H9 (cell line): ENCODE data around the gene FAM219A. TPM values are rescaled to one million over a fixed set of nuclear protein-coding genes. Genes with fewer than 3 reads are reported as not detected.

Source experiments
- DNase-seq: peaks from one replicate; pipeline ENCODE4 v3.0.0-alpha.2; 2017
- H2AFZ ChIP-seq: one replicate; pipeline ENCODE4 v1.6.1; 2013; ENCODE audit warnings: mild to moderate bottlenecking, low read length, control low read depth, moderate library complexity
- H2AK5ac ChIP-seq: 2 replicates; pipeline ENCODE4 v1.6.1; 2013; ENCODE audit warnings: low read length, control low read depth, mixed read lengths; ENCODE audit not compliant: insufficient read length
- H2BK120ac ChIP-seq: one replicate; pipeline ENCODE4 v1.6.1; 2013; ENCODE audit warnings: low read depth, mild to moderate bottlenecking, low read length, control low read depth, inconsistent platforms; ENCODE audit not compliant: poor library complexity, severe bottlenecking
- H2BK12ac ChIP-seq: 2 replicates; pipeline ENCODE4 v1.6.1; 2013; ENCODE audit warnings: low read length, control low read depth, mixed read lengths, low read depth; ENCODE audit not compliant: insufficient read length
- H2BK15ac ChIP-seq: 2 replicates; pipeline ENCODE4 v1.6.1; 2013; ENCODE audit warnings: low read depth, low read length, control low read depth
- H2BK20ac ChIP-seq: one replicate; pipeline ENCODE4 v1.6.1; 2013; ENCODE audit warnings: low read depth, mild to moderate bottlenecking, low read length, control low read depth, inconsistent platforms; ENCODE audit not compliant: poor library complexity, severe bottlenecking
- H2BK5ac ChIP-seq: 2 replicates; pipeline ENCODE4 v1.6.1; 2013; ENCODE audit warnings: low read length, control low read depth, mixed read lengths; ENCODE audit not compliant: insufficient read length
- H3K14ac ChIP-seq: 2 replicates; pipeline ENCODE4 v1.6.1; 2013; ENCODE audit warnings: low read length, control low read depth; ENCODE audit not compliant: insufficient read depth
- H3K18ac ChIP-seq: 2 replicates; pipeline ENCODE4 v1.6.1; 2013; ENCODE audit warnings: low read depth, mild to moderate bottlenecking, mixed read lengths, low read length, control low read depth; ENCODE audit not compliant: insufficient read length
- H3K23ac ChIP-seq: 2 replicates; pipeline ENCODE4 v1.6.1; 2013; ENCODE audit warnings: low read length, control low read depth, mixed read lengths, low read depth; ENCODE audit not compliant: insufficient read length
- H3K23me2 ChIP-seq: 2 replicates; pipeline ENCODE4 v1.6.1; 2013; ENCODE audit warnings: low read depth, mild to moderate bottlenecking, mixed read lengths, low read length, control low read depth; ENCODE audit not compliant: insufficient read length, poor library complexity, severe bottlenecking
- H3K27ac ChIP-seq: 2 replicates; pipeline ENCODE4 v1.5.1; 2013; ENCODE audit warnings: low read length, control low read depth, mixed read lengths, low read depth; ENCODE audit not compliant: insufficient read length
- H3K27me3 ChIP-seq: 2 replicates; pipeline ENCODE4 v1.6.1; 2013; ENCODE audit warnings: low read length, control low read depth, inconsistent platforms; ENCODE audit not compliant: insufficient read depth
- H3K4ac ChIP-seq: 2 replicates; pipeline ENCODE4 v1.6.1; 2013; ENCODE audit warnings: low read depth, mild to moderate bottlenecking, control low read depth, inconsistent platforms, low read length, moderate library complexity
- H3K4me1 ChIP-seq: 2 replicates; pipeline ENCODE4 v1.6.1; 2013; ENCODE audit warnings: low read length, control low read depth, inconsistent platforms; ENCODE audit not compliant: insufficient read depth
- H3K4me2 ChIP-seq: 2 replicates; pipeline ENCODE4 v1.6.1; 2013; ENCODE audit warnings: low read length, control low read depth, mixed read lengths; ENCODE audit not compliant: insufficient read length, insufficient read depth
- H3K56ac ChIP-seq: 2 replicates; pipeline ENCODE4 v1.6.1; 2013; ENCODE audit warnings: low read depth, mild to moderate bottlenecking, mixed read lengths, low read length, control low read depth; ENCODE audit not compliant: insufficient read length
- H3K79me1 ChIP-seq: 2 replicates; pipeline ENCODE4 v1.6.1; 2013; ENCODE audit warnings: low read depth, mild to moderate bottlenecking, moderate library complexity, low read length, control low read depth, inconsistent platforms; ENCODE audit not compliant: insufficient read depth, poor library complexity, severe bottlenecking
- H3K79me2 ChIP-seq: 2 replicates; pipeline ENCODE4 v1.6.1; 2013; ENCODE audit warnings: low read length, control low read depth, inconsistent platforms; ENCODE audit not compliant: insufficient read depth
- H3K9ac ChIP-seq: 2 replicates; pipeline ENCODE4 v1.6.1; 2013; ENCODE audit warnings: low read length, control low read depth, mixed read lengths; ENCODE audit not compliant: insufficient read length; ENCODE audit errors: extremely low read depth
- H3K9me3 ChIP-seq: one replicate; pipeline ENCODE4 v1.6.1; 2013; ENCODE audit warnings: low read depth, low read length, inconsistent platforms; ENCODE audit not compliant: control insufficient read depth
- H3T11ph ChIP-seq: one replicate; pipeline ENCODE4 v1.6.1; 2013; ENCODE audit warnings: mild to moderate bottlenecking, low read length, control low read depth, inconsistent platforms
- H4K20me1 ChIP-seq: one replicate; pipeline ENCODE4 v1.6.1; 2013; ENCODE audit not compliant: control insufficient read depth, insufficient read length, insufficient read depth
- H4K5ac ChIP-seq: 2 replicates; pipeline ENCODE4 v1.6.1; 2013; ENCODE audit warnings: low read depth, mild to moderate bottlenecking, mixed read lengths, low read length, control low read depth; ENCODE audit not compliant: insufficient read length
- H4K8ac ChIP-seq: replicated peaks from 2 replicates; pipeline ENCODE4 v1.6.1; 2013; ENCODE audit warnings: low read length, control low read depth, mixed read lengths, low read depth; ENCODE audit not compliant: insufficient read length
- H4K91ac ChIP-seq: 2 replicates; pipeline ENCODE4 v1.6.1; 2013; ENCODE audit warnings: low read depth, mild to moderate bottlenecking, moderate library complexity, mixed read lengths, low read length, control low read depth; ENCODE audit not compliant: insufficient read length
- H3K27ac Mint-ChIP-seq, 3 experiments: 2 replicates in 2 of 3; 3 replicates in 1 of 3; pipeline ENCODE4 v1.8.0; 2020 to 2021; ENCODE audit warnings: mixed read lengths in 3 of 3, mild to moderate bottlenecking in 1 of 3, moderate library complexity in 1 of 3
- H3K27me3 Mint-ChIP-seq: 2 replicates; pipeline ENCODE4 v1.8.0; 2021; ENCODE audit warnings: low read depth, mild to moderate bottlenecking, moderate library complexity, mixed read lengths
- H3K36me3 Mint-ChIP-seq, 3 experiments: 2 replicates in 2 of 3; 3 replicates in 1 of 3; pipeline ENCODE4 v1.8.0; 2020 to 2021; ENCODE audit warnings: low read depth in 3 of 3, mixed read lengths in 3 of 3; ENCODE audit not compliant: insufficient read depth in 1 of 3
- H3K4me1 Mint-ChIP-seq, 2 experiments: 2 replicates each; pipeline ENCODE4 v1.8.0; 2020; ENCODE audit warnings: mixed read lengths in 2 of 2
- H3K4me3 Mint-ChIP-seq, 2 experiments: 2 replicates in 1 of 2; 3 replicates in 1 of 2; pipeline ENCODE4 v1.8.0; 2020 to 2021; ENCODE audit warnings: mild to moderate bottlenecking in 2 of 2, mixed read lengths in 2 of 2, moderate library complexity in 1 of 2
- H3K9me3 Mint-ChIP-seq, 2 experiments: 2 replicates in 1 of 2; 3 replicates in 1 of 2; pipeline ENCODE4 v1.8.0; 2020; ENCODE audit warnings: mild to moderate bottlenecking in 2 of 2, mixed read lengths in 2 of 2, moderate library complexity in 1 of 2
- CTCF ChIP-seq: fragments of 200-600 bp; sonication (generic); conservative IDR thresholded peaks from 3 replicates; pipeline ENCODE4 v1.8.0; 2021; ENCODE audit warnings: antibody characterized with exemption, mild to moderate bottlenecking
- WGBS: extraction: QIAGEN DNeasy Blood & Tissue Kit; methylation state at CpG from one replicate; pipeline ENCODE4 v1.1.7; 2013; ENCODE audit warnings: missing lambda C conversion rate, low lambda C conversion rate, mixed read lengths; ENCODE audit not compliant: insufficient read length; ENCODE audit errors: extremely low coverage; 5-methylcytosine and 5-hydroxymethylcytosine counted together
- total RNA-seq: library from RNA; stranded (reverse); gene quantifications from 2 replicates; pipeline ENCODE4 v1.2.1, GENCODE V29; 2021

The FAM219A gene
- total RNA-seq, 1 experiment from 2014 or later = 16.7 TPM

DNA sequence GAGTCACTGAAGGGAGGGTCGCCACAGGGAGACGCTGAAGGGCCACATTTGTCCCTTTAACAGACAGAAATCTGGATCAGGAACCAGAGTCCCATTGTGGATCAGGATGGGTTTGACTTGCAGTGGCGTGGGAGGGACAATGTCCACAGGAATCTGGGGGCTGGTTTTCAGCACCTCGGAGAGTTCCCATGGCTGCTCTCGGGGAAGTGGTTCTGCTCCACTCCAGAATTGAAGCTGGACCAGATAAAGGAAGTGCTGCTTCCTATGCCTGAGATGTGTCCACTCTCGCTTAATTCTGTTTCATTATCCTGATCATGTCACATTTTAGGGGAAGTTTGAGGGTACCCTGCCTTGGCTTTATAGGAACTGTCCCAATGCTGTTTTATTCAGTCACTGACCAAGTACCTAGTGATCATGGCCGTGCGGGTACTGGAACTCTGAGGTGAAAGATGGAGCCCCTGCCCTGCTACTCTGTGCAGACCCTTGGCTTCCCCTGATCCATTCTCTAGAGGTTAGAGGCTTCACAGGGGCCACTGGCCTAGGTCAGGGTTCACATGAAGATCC lies 35.7 kb upstream of the FAM219A start:
- Histone ChIP-seq H4K20me1 (no peaks in the 10 kb centered on the region), H3K27ac (no peak overlapping the region), H3K4ac (no peak overlapping the region), H3K9ac (no peak overlapping the region), H3K14ac (no peak overlapping the region), H3K23me2 (no peaks in the 10 kb centered on the region), H3T11ph (no peak overlapping the region), H3K18ac (no peak overlapping the region), H3K23ac (no peak overlapping the region), H3K79me1 (no peaks in the 10 kb centered on the region), H4K91ac (no peak overlapping the region), H3K4me1 (0 out of 2 replicates have a peak, but pooled peaks cover 2% of the 10 kb centered on the region), H2BK5ac (no peak overlapping the region), H2AFZ (no peak overlapping the region), H2BK12ac (no peak overlapping the region), H2BK15ac (no peak overlapping the region), H2BK20ac (no peak overlapping the region), H3K27me3 (no peaks in the 10 kb centered on the region; the same call in 1 of the 2 replicates), H3K79me2 (no peaks in the 10 kb centered on the region), H3K4me2 (no peak overlapping the region), H2BK120ac (no peak overlapping the region), H4K5ac (no peak overlapping the region), H3K56ac (no peak overlapping the region), H3K9me3 (no peaks in the 10 kb centered on the region), H2AK5ac (no peak overlapping the region), H4K8ac (no peak overlapping the region)
- Mint-ChIP-seq H3K9me3 (no peaks in the 10 kb centered on the region), H3K27ac (no peak overlapping the region), H3K4me3 (no peak overlapping the region), H3K4me1 (peaks cover 0 to 13% of the 10 kb centered on the region in 2 experiments; a peak in 3 of 4 replicates), H3K36me3 (no peaks in the 10 kb centered on the region), H3K27me3 (peaks cover 19% of the 10 kb centered on the region)
- TF ChIP-seq CTCF = no peak
- no CpG with 5 or more reads among the region's 8 CpGs for WGBS
- peak; percentile 70 for DNase-seq
